ENCODE results near the gene LAMA3.

Gene LAMA3

DNA sequence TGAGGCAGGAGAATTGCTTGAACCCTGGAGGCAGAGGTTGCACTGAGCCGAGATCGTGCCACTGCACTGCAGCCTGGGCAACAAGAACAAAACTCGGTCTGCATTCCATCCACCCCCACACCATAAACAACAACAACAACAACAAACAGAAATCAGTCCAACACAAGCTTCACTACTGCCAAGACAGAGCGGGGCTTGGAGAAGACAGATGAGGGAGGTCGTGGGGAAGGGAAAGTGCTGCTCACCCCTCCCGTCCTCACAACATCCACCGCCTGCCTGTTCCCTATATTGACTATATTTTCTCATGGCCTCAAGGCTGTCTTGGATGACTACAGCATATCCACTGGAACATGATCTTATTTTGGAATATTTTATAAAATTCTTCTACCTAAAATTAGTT is 187.7 kb downstream of the LAMA3 start:
- no peak for DNase-seq (ENCODE audit: low read depth, low spot score)

DNA sequence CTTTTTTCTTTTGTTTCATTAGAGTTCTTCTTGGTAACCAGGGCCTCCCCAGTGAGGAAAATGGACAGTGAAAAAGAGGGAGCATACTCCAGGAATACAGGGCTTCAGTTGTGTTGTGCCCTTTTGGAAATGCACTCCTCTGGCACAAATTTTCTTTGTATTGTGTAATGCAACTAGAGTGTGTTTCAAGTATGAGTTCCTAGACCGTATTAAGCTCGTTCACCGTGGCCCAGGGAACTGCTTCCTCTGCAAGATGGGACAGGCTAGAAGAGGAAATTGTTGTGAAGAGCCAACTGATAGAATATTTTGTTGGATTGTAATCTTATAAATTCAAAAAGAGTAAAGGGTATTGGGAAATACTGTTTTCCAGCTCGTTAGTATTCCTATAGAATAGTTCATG is 188.1 kb downstream of the LAMA3 start:
- DNase-seq (ENCODE audit: low read depth, low spot score): no peak

DNA sequence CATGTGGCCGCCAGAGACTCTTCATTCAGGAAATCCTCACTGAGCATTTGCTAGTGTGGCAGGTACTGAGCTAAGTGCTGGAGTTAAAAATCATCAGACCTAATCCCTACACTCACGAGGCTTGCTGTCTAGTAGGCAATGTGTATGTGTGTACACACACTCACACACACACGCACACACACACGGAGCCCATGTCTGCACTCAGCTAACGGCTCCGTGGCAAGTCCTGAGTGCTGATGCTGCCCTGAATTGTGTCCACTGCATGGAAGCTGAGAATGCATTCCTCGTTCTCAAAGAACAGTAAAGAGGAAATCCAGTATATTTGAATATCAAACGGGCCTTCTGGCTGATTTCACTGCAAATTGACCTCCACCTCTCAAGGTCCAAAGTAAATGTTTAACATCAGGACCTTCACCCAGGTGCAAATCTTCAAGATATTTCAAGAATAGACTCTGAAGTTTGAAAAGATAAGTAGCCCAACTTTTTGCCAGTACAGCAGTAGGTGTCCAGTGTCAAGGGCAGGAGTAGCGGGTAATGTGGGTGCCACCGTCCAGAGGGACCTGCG is 189.2 kb downstream of the LAMA3 start:
- no peak for DNase-seq (ENCODE audit: low read depth, low spot score)

DNA sequence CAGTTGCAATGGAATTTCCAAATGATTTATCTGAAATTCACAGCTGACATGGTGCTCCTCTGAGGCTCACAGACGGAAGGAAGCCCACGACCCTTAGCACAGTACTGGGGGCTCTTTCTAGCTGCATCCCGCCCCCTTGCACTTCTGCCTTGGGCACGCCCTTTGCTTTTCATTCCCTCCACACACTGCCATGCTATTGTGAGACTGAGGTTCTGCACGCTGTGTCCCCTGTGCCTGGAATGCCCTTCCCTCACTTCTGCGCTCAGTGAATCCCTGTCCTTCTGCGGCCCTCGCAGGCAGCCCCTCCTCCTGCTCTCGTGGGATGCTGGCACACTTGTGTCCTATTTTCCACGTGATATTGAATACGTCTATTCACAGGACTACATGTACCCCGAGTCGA is 189.9 kb downstream of the LAMA3 start:
- no peak for DNase-seq (ENCODE audit: low read depth, low spot score)

DNA sequence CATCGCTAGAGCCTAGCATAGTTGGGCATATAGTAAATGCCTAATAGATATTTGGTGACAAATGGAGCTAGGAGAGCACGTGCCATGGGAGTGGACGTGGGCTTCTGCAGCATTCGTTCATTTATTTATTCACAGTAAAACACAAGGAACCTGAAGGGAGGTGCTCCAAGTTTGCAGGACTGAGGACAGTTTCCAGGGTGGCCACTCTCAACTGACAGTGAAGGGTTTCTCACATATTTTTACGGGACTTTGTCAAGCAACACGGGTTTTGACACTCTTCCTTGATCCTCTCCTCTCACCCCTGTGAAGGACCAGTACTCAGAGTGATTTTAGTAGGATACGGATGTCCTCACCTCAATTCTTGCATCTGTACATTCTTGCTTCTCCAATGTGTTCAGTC is 190.3 kb downstream of the LAMA3 start:
- no peak for DNase-seq (ENCODE audit: low read depth, low spot score)

DNA sequence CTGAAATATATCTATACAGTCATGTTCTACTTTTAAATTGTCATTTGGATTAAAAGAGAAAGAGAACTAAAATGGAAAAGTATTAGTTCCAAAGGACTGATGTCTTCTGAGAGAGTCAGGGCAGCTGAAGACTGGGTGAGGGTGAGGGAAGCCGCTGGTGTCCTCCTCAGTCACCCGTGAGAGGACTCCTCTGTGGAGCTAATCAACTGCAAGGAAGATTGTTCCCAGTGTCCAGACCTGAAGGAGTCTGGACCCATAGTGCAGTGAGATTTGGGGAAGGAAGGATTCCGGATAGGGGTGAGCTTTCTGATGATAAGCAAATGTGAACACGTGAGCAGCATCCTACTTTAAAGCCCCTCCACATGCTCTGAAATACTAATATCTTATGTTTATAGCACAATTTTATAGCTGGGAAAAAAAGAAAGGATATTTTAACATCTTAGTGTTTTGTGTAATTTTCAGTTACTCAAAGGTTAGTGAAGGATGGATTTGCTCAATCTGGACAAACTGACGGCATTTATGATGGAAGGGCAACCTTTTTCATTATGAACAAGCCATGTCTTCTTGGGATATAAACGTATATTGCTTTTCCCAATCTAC is 190.8 kb downstream of the LAMA3 start:
- DNase-seq (ENCODE audit: low read depth, low spot score): no peak

DNA sequence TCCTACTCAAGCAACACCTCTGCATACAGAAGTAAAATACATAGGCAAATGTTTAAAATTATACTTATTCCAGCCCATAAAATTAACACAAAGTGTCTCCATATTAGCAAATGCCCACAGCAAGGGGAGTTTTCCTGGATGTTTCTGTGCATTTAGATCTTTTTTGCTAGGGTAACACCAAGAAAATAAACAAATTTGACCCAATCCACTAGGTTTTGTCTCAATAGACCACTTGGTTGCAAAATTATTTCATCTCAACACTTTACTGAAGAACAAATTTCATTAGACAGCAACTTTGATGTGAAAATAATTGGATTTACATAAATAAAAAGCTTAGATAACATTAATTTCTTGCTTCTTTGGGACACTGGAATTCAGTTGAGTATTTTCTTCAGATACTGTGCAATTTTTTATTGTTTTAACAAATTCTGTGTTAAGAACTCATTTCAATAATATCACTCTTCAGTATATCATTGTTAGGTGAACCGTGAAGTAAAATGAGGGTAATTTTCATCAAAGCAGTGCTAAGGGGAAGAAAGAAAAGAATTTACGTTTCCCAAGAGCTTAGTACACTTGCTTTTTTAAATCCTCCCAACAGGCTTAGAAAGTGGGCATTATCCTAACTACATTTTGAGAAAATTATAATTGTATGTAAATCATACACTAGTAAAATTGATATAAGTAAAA is 191.8 kb downstream of the LAMA3 start:
- DNase-seq (ENCODE audit: low read depth, low spot score): no peak

DNA sequence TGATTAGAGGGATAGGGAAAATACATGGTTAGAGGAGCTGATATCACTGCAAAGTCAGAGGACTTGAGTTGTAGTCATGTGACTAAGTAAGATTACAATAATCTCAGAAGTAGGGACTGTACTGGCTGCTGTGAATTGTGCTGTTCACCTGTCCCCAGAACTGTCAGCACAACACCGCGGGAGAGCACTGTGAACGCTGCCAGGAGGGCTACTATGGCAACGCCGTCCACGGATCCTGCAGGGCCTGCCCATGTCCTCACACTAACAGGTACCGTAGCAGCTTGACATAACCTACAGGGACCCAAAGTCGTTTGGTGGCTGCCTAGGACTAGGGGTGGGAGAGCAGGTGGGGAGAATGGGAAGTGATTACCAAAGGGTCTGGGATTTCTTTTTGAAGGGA is 192.5 kb downstream of the LAMA3 start:
- no peak for DNase-seq (ENCODE audit: low read depth, low spot score)

DNA sequence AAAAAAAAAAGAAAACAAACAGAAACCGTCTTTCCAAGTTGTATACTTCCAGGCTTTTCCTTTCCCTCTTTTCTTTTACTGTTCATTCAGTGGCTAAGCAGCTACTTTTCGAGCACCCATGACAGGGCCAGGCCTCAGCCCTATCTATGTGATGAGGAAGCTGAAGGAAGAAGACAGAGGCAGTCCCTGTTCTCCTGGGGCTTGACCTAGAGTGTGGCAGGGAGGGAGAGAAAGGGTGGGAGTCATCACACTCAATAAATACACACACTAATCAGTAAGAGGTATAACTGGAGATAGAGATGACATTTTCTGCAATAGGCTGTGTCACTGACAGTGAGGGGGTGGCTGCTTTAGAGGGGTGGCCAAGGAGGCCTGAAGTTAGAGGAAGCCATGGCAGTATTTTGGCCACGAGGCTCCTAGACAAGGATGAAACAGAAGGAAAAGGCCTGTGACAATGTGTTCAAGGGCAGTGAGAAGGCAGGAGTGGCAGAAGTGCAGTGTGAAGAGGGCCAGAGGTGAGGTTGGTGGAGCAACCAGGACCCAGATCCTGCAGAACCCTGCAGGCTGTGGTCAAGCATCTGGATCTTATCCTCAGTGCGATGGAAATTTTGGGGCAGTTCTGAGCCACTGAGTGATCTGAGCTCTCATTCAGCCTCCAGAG is 193.5 kb downstream of the LAMA3 start:
- no peak for DNase-seq (ENCODE audit: low read depth, low spot score)

DNA sequence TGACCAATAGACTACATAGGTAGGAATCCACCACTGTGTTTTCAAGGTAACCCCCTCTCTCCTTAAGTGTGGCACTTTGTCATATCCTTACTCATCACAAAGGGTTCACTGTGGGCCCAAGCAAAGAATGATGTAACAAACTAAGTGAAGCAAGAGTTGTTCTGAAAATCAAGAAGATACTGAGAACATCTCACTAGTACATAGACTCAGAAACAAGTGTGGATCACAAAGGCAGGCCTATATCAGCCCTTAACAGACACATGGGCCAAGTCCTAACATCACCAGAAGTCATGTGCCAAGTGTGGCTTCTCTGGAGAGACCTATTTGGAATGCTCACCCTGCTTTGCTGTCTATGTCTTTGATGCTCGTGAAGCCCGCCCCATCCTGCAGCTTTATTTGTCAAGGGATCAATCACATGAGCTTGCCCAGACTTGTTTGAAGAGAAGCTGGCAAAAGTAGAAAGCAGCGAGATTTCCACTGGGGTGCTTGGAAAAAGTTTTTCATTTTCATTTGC is 194.1 kb downstream of the LAMA3 start:
- no peak for DNase-seq (ENCODE audit: low read depth, low spot score)

DNA sequence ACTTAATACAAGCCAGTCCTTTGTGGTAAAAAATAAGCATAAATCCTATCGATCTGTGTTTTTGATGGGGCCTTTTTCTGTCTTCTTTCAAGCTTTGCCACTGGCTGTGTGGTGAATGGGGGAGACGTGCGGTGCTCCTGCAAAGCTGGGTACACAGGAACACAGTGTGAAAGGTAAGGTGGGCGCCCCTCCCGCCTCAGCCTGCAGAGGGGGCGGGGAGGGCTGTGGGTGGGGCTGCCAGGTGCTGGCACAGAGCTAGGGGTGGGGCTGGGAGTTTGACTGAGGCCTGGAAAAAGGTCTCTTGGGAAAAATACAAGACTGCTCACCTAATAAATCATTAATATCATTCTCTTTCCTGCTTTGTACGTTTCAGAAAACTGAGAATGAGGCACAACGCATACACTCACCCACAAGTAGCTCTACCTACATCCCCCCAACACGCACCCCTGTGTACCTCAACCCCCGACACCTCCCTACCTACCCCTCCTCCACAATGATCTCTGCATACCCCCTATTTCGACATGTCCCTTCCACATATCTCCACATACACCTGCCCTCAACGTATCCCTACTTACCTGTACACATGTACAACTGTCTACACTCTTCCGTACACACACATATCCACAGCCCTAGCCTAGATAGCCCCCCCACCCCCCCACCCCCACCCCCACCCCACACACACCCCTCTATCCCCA is 195.6 kb downstream of the LAMA3 start:
- no peak for DNase-seq (ENCODE audit: low read depth, low spot score)

DNA sequence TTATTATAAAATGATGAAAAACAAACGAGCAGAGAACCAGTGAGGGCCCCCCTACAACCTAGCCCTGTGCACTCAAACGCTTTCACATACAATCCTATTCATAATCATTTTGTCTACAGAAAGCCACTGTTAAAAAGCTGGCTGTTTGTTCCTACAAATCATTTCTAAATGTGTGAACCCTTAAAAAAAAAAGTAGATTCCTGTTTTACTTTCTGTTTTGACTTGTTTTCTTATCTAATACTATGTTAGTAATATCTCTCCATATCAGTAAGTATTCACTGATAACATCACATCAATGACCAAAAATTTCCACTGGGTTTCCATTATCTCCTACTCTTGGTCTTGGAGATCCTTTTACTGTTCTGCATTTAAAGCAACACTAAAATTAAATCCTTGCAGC is 196.5 kb downstream of the LAMA3 start:
- DNase-seq (ENCODE audit: low read depth, low spot score): no peak

DNA sequence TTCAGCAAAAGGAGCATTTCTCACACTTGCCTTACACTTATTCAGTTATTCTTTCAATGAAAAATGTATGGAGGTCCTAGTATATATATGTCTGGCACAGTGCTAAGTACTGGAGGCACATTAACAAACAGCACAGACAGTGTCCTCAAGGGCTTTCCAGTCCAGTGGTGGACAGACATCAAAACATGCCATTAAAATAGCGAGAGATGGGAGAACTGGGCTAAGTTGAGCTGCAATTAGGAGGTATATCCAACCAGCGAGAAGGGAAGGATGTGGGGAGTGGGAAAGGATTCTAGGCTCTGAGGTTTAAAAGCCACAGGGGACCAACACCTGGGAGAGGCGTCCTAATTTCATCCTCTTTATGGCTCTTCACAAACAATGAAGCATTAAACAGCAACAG is 197.8 kb downstream of the LAMA3 start:
- DNase-seq (ENCODE audit: low read depth, low spot score): no peak

DNA sequence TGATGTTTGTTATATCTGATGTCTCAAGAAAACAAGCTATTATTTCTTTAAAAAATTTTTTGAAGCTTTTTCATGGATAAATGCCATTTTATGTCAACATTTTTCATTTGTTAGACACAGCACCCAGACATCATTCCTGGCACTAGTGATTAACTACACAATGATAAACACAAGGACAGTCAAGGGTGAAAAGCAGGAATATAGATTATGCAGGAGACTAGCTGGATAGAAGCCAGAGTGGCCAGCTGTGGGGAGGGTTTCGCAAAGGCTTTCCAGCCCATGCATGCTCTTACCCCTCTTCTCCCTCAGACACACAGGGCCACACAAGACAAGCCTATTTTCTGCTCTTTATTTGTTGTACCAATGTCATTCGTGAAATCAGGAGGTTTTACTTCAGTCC is 198.2 kb downstream of the LAMA3 start:
- no peak for DNase-seq (ENCODE audit: low read depth, low spot score)

DNA sequence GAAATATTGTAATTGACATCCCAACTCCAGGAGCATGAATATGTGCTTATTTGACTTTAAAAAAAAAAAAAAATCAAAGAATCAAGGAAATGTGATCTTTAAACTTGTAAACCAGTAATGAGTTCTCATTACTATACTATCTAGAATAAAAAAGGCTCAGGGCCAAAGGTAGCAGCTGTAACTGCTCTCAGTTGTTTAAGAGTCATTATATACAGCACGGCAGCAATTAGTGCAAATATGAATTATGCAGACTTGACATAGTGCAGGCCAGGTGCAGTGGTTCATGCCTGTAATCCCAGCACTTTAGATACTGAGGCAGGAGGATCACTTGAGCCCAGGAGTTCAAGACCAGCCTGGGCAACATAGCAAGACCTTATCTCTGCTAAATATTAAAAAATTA is 199.6 kb downstream of the LAMA3 start:
- DNase-seq (ENCODE audit: low read depth, low spot score): no peak

DNA sequence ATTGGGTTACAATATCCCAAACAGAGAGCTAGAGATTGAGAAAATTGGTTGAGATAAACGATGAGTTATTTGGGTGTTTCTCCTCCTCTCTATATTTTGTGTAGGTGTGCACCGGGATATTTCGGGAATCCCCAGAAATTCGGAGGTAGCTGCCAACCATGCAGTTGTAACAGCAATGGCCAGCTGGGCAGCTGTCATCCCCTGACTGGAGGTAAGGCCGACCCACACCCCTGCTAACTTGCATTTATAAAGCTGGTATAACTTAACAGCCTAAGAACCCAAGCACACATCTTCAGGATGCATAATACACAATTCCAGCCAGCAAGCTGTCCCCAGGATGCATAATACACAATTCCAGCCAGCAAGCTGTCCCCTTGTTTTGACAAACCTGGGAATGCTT is 200.7 kb downstream of the LAMA3 start:
- no peak for DNase-seq (ENCODE audit: low read depth, low spot score)

DNA sequence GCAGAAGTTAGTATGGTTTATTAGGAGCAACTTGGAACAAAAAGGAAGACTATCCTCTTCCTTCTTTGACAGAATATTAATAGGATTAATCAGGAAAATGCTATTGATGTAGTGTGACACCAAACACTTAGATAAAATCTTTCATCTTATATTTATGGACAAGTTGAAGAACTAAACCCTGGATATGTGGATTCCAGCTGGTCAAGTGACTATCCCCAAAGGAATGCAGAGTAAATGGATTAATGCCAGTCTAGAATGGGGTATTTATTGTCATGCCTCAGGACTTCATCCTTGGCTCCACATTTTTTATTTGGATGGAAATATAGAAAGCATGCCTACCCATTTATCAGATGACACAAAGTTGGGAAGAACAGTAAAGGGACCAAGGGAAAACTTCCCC is 201.3 kb downstream of the LAMA3 start:
- no peak for DNase-seq (ENCODE audit: low read depth, low spot score)

DNA sequence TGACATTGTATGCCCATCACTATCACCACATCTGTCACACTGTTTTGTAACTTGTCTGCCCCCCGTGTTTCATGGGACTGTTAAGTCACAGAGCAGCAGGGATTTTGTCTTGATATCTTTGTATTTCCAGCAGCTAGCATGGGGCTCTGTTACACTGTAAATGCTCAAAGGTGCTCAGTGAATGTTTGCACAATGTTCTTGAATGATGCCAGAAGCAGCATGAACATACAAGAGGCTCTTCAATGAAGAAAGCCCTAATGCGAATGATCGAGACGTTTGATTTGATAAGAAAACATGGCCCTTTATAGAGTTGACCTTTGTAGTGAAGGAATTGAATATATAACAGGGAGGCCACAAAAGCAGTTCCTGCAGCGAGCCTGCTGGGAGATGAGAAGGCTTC is 204.4 kb downstream of the LAMA3 start:
- DNase-seq (ENCODE audit: low read depth, low spot score): no peak

DNA sequence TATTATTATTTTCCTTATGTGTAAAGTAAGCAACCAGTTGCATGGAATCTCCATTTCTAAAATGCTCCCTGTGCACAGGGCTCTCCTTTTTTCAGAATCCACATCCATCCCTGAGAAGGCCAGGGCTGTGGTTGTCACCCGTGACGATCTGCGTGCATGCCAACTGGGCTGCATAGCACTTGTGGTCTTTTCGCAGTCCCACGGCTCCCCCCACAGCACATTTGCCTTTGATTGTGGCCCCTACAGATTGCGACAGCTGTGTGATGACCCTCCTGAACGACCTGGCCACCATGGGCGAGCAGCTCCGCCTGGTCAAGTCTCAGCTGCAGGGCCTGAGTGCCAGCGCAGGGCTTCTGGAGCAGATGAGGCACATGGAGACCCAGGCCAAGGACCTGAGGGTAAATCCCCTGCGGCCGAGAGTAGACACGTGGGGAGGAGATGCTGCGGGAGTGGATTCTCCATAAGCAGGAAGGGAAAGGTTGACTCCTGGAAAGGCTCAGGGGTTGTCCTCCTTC is 205.5 kb downstream of the LAMA3 start:
- DNase-seq (ENCODE audit: low read depth, low spot score): no peak

DNA sequence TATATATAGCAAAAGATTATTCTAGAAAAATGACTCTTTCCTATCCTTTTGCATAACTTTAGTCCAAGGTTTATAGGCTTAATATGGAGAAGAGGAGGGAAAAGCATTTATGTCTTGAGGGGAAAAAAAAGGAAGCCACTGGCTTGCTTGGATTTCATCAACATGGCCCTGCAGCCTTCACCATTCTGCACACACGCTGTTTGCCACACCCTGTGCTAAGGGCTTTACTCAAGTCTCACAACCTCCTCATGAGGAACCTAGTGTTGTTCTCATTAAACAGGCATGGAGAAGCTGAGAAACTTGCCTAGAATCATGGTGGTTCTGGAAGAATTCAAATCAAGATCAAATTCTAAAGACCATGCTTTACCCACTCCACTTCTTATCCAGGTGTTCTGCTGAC is 208.0 kb downstream of the LAMA3 start:
- DNase-seq (ENCODE audit: low read depth, low spot score): no peak

DNA sequence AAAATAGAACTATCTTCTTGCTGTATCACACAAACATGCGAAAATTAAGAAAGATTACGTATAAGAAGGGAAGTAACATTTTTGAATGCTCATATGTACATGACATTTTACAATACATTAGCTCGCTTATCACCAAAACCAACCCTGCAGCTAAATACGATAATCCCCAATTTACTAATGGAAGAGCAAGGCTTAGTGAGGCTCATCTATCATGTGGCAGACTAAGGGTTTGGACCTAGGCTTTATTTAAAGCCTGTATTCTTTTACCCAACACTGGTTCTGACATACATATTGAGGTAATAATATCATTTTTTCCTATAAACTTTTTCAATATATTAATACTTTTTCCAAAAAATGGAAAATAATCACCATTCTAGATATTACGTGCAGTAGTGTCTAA is 208.5 kb downstream of the LAMA3 start:
- no peak for DNase-seq (ENCODE audit: low read depth, low spot score)

DNA sequence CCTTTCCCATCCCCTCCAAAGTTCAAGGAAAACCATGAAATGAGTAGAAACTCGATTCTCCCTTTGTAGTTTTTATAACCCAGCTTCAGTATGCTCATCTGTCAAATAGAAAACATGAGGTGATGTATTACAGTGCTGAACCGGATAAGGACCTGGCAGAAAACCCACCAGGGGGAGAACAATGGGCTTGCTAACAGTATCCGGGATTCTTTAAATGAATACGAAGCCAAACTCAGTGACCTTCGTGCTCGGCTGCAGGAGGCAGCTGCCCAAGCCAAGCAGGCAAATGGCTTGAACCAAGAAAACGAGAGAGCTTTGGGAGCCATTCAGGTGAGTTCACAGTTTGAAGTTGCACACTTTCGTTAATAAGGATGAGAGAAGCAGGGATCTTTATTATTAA is 211.7 kb downstream of the LAMA3 start:
- DNase-seq (ENCODE audit: low read depth, low spot score): no peak

Data from iPS DF 19.7 (cell line).